Measurements from ENCODE around the gene CADPS2. TPM values are rescaled to one million over a fixed set of nuclear protein-coding genes. Genes with fewer than 3 reads are reported as not detected.

The CADPS2 gene
- total RNA-seq, 1 donor from 2014 or later, result 20.9 TPM

- no peak for DNase-seq
Measured at GRCh38 chr7:122442929-122443328, 443.3 kb downstream of the CADPS2 start.

- DNase-seq, result no peak
Measured at GRCh38 chr7:122438492-122438891, 447.8 kb downstream of the CADPS2 start.

GRCh38 chr7:122438006-122438405 is 448.3 kb downstream of the CADPS2 start:
- no peak for DNase-seq

GRCh38 chr7:122433765-122434164 is 452.5 kb downstream of the CADPS2 start:
- no peak for DNase-seq

GRCh38 chr7:122430710-122431109 is 455.6 kb downstream of the CADPS2 start:
- DNase-seq, result no peak

GRCh38 chr7:122429926-122430325 is 456.3 kb downstream of the CADPS2 start:
- no peak for DNase-seq

- no peak for DNase-seq
Measured at GRCh38 chr7:122425731-122426130, 460.5 kb downstream of the CADPS2 start.

- no peak for DNase-seq
Measured at GRCh38 chr7:122423591-122423990, 462.7 kb downstream of the CADPS2 start.

- DNase-seq, result no peak
Measured at GRCh38 chr7:122416336-122416735, 469.9 kb downstream of the CADPS2 start.

GRCh38 chr7:122415510-122415909 is 470.8 kb downstream of the CADPS2 start:
- DNase-seq, result no peak

GRCh38 chr7:122413339-122413738 is 472.9 kb downstream of the CADPS2 start:
- DNase-seq, result no peak

GRCh38 chr7:122412883-122413282 is 473.4 kb downstream of the CADPS2 start:
- no peak for DNase-seq

GRCh38 chr7:122412441-122412840 is 473.8 kb downstream of the CADPS2 start:
- no peak for DNase-seq

- DNase-seq, result no peak
Measured at GRCh38 chr7:122407195-122407594, 479.1 kb downstream of the CADPS2 start.

GRCh38 chr7:122403113-122403512 is 483.1 kb downstream of the CADPS2 start:
- no peak for DNase-seq

- DNase-seq, result no peak
Measured at GRCh38 chr7:122402235-122402634, 484.0 kb downstream of the CADPS2 start.

- no peak for DNase-seq
Measured at GRCh38 chr7:122397381-122397780, 488.9 kb downstream of the CADPS2 start.

- no peak for DNase-seq
Measured at GRCh38 chr7:122394512-122394911, 491.7 kb downstream of the CADPS2 start.

GRCh38 chr7:122384528-122384927 is 501.7 kb downstream of the CADPS2 start:
- no peak for DNase-seq

- no peak for DNase-seq
Measured at GRCh38 chr7:122383934-122384333, 502.3 kb downstream of the CADPS2 start.

GRCh38 chr7:122380992-122381391 is 505.3 kb downstream of the CADPS2 start:
- DNase-seq, result no peak

- DNase-seq, result no peak
Measured at GRCh38 chr7:122379491-122379890, 506.8 kb downstream of the CADPS2 start.

GRCh38 chr7:122369756-122370155 is 516.5 kb downstream of the CADPS2 start:
- no peak for DNase-seq

- no peak for DNase-seq
Measured at GRCh38 chr7:122364761-122365280, 521.4 kb downstream of the CADPS2 start.

GRCh38 chr7:122363144-122363543 is 523.1 kb downstream of the CADPS2 start:
- DNase-seq, result no peak
